Mesenchymal stem cell (in vitro differentiated cells and primary cell): ENCODE results near the gene ARHGEF19.
"Not testable (repeated sequence)": the region's sequence is repeated elsewhere in the genome, so short reads cannot be mapped to it uniquely, and the experiment has no call there.

Experiments
- DNase-seq: peaks from one replicate; pipeline ENCODE4 v3.0.0-alpha.2; 2013
- H2AFZ ChIP-seq: one replicate; pipeline ENCODE4 v1.6.1; 2013; ENCODE audit warnings: low read depth, mild to moderate bottlenecking, control low read depth, inconsistent platforms, low read length, moderate library complexity
- H2AK5ac ChIP-seq: 2 replicates; pipeline ENCODE4 v1.6.1; 2013; ENCODE audit warnings: low read length, moderate library complexity, mild to moderate bottlenecking, inconsistent platforms; ENCODE audit not compliant: severe bottlenecking
- H2BK120ac ChIP-seq: one replicate; pipeline ENCODE4 v1.6.1; 2013; ENCODE audit warnings: low read depth, mild to moderate bottlenecking, inconsistent platforms, low read length, moderate library complexity
- H2BK12ac ChIP-seq, 2 experiments: one replicate each; pipeline ENCODE4 v1.6.1; 2013; ENCODE audit warnings: inconsistent platforms in 2 of 2, low read length in 2 of 2, mild to moderate bottlenecking in 2 of 2, moderate library complexity in 2 of 2, control low read depth in 1 of 2
- H2BK15ac ChIP-seq: one replicate; pipeline ENCODE4 v1.6.1; 2013; ENCODE audit warnings: mild to moderate bottlenecking, low read depth, inconsistent platforms; ENCODE audit not compliant: poor library complexity, severe bottlenecking
- H2BK5ac ChIP-seq: 2 replicates; pipeline ENCODE4 v1.6.1; 2013; ENCODE audit warnings: low read depth, mild to moderate bottlenecking, low read length, control low read depth, inconsistent platforms; ENCODE audit not compliant: poor library complexity, severe bottlenecking
- H3K14ac ChIP-seq, 2 experiments: one replicate each; pipeline ENCODE4 v1.6.1; 2013; ENCODE audit warnings: inconsistent platforms in 2 of 2, low read length in 2 of 2, control low read depth in 1 of 2, mild to moderate bottlenecking in 1 of 2, moderate library complexity in 1 of 2
- H3K18ac ChIP-seq, 2 experiments: one replicate each; pipeline ENCODE4 v1.6.1; 2013; ENCODE audit warnings: inconsistent platforms in 2 of 2, low read length in 2 of 2, control low read depth in 1 of 2, low read depth in 1 of 2, mild to moderate bottlenecking in 1 of 2
- H3K23ac ChIP-seq, 2 experiments: one replicate each; pipeline ENCODE4 v1.6.1; 2013; ENCODE audit warnings: inconsistent platforms in 2 of 2, low read length in 2 of 2, mild to moderate bottlenecking in 2 of 2, moderate library complexity in 2 of 2, control low read depth in 1 of 2
- H3K27ac ChIP-seq: 2 replicates; pipeline ENCODE4 v1.5.1; 2013; ENCODE audit warnings: mild to moderate bottlenecking, moderate library complexity, low read length, control low read depth, inconsistent platforms; ENCODE audit not compliant: poor library complexity, severe bottlenecking
- H3K27me3 ChIP-seq, 2 experiments: 2 replicates each; pipeline versions ENCODE4 v1.6.1 to v1.7.0; 2013; ENCODE audit warnings: low read length in 2 of 2, mild to moderate bottlenecking in 2 of 2, moderate library complexity in 2 of 2, control low read depth in 1 of 2, inconsistent platforms in 1 of 2; ENCODE audit not compliant: control insufficient read depth in 1 of 2, insufficient read depth in 1 of 2
- H3K36me3 ChIP-seq, 2 experiments: 2 replicates each; pipeline versions ENCODE4 v1.6.1 to v1.7.0; 2013; ENCODE audit warnings: low read length in 2 of 2, control low read depth in 1 of 2, inconsistent platforms in 1 of 2, low read depth in 1 of 2, mild to moderate bottlenecking in 1 of 2; ENCODE audit not compliant: insufficient read depth in 2 of 2, control insufficient read depth in 1 of 2
- H3K4ac ChIP-seq, 2 experiments: one replicate each; pipeline ENCODE4 v1.6.1; 2013; ENCODE audit warnings: inconsistent platforms in 2 of 2, low read length in 2 of 2, mild to moderate bottlenecking in 2 of 2, moderate library complexity in 2 of 2, control low read depth in 1 of 2, low read depth in 1 of 2
- H3K4me1 ChIP-seq: 2 replicates; pipeline ENCODE4 v1.6.1; 2013; ENCODE audit warnings: low read depth, low read length, control low read depth; ENCODE audit not compliant: control insufficient read depth, insufficient read depth
- H3K4me2 ChIP-seq: 2 replicates; pipeline ENCODE4 v1.6.1; 2013; ENCODE audit warnings: low read length, mild to moderate bottlenecking, inconsistent platforms; ENCODE audit not compliant: poor library complexity, severe bottlenecking
- H3K4me3 ChIP-seq, 2 experiments: 2 replicates each; pipeline versions ENCODE4 v1.5.1 to v1.7.0; 2013; ENCODE audit warnings: low read length in 2 of 2, mild to moderate bottlenecking in 2 of 2, control low read depth in 1 of 2, low read depth in 1 of 2; ENCODE audit not compliant: insufficient read depth in 1 of 2
- H3K79me1 ChIP-seq: replicated peaks from 2 replicates; pipeline ENCODE4 v1.6.1; 2013; ENCODE audit warnings: mild to moderate bottlenecking, control low read depth, low read length, inconsistent platforms; ENCODE audit not compliant: poor library complexity, severe bottlenecking
- H3K9ac ChIP-seq: 2 replicates; pipeline ENCODE4 v1.7.0; 2013; ENCODE audit warnings: mild to moderate bottlenecking, low read length, moderate library complexity
- H3K9me3 ChIP-seq: 2 replicates; pipeline ENCODE4 v1.7.0; 2013; ENCODE audit warnings: mild to moderate bottlenecking, low read length; ENCODE audit not compliant: control insufficient read depth
- H4K8ac ChIP-seq: one replicate; pipeline ENCODE4 v1.6.1; 2013; ENCODE audit warnings: inconsistent platforms, mild to moderate bottlenecking, low read length, moderate library complexity
- H4K91ac ChIP-seq: one replicate; pipeline ENCODE4 v1.6.1; 2013; ENCODE audit warnings: mild to moderate bottlenecking, low read length, inconsistent platforms
- WGBS: methylation state at CpG from one replicate; pipeline ENCODE4 v1.1.7; 2013; ENCODE audit warnings: mixed read lengths; 5-methylcytosine and 5-hydroxymethylcytosine counted together

ARHGEF19 gene

GRCh38 chr1:16246961-16247360 is 34.5 kb upstream of the ARHGEF19 start:
- Histone ChIP-seq H3K36me3 (peaks cover 26 to 30% of the 10 kb centered on the region in 2 experiments), H3K9ac (no peak overlapping the region), H2AFZ (no peak overlapping the region), H3K4me1 (peaks cover 23% of the 10 kb centered on the region), H2BK15ac (no peak overlapping the region), H3K79me1 (peaks cover 14% of the 10 kb centered on the region), H3K4me3 (no peak overlapping the region), H3K9me3 (no peaks in the 10 kb centered on the region), H3K27me3 (no peaks in the 10 kb centered on the region), H2BK12ac (no peak overlapping the region), H4K91ac (no peak overlapping the region), H2AK5ac (no peak overlapping the region), H3K4me2 (no peak overlapping the region), H2BK5ac (no peak overlapping the region), H4K8ac (no peak overlapping the region), H3K18ac (no peak overlapping the region), H3K14ac (no peak overlapping the region), H3K4ac (no peak overlapping the region), H3K27ac (no peak overlapping the region), H2BK120ac (no peak overlapping the region), H3K23ac (no peak overlapping the region)
- no peak for DNase-seq
- 96% methylated on average over 5 of the region's 5 CpGs for WGBS

- Histone ChIP-seq H3K4me1 (peaks cover 23% of the 10 kb centered on the region), H3K79me1 (peaks cover 13% of the 10 kb centered on the region), H3K36me3 (peaks cover 19 to 26% of the 10 kb centered on the region in 2 experiments)
- H2AFZ ChIP-seq, H3K14ac ChIP-seq, H4K8ac ChIP-seq, H3K23ac ChIP-seq, H2BK15ac ChIP-seq, H3K4ac ChIP-seq, DNase-seq, H2BK5ac ChIP-seq, H3K9ac ChIP-seq, H3K18ac ChIP-seq, H3K27ac ChIP-seq, H3K4me2 ChIP-seq, H2BK120ac ChIP-seq, H3K4me3 ChIP-seq, H2BK12ac ChIP-seq, H3K9me3 ChIP-seq, H4K91ac ChIP-seq, H3K27me3 ChIP-seq, H2AK5ac ChIP-seq: not testable (repeated sequence)
- 100% methylated on average over 1 of the region's 1 CpG for WGBS
Measured at GRCh38 chr1:16246239-16246638, 33.8 kb upstream of the ARHGEF19 start.

- Histone ChIP-seq H3K36me3 (peaks cover 13 to 19% of the 10 kb centered on the region in 2 experiments), H2BK15ac (no peak overlapping the region), H3K14ac (no peak overlapping the region), H3K23ac (no peak overlapping the region), H3K4me2 (no peak overlapping the region), H3K9me3 (no peaks in the 10 kb centered on the region), H3K4ac (no peak overlapping the region), H3K27me3 (no peaks in the 10 kb centered on the region), H4K8ac (peak overlapping the region; percentile 81), H4K91ac (no peak overlapping the region), H2BK12ac (no peak overlapping the region), H3K4me3 (no peak overlapping the region), H3K4me1 (peaks cover 20% of the 10 kb centered on the region), H3K79me1 (peaks cover 8% of the 10 kb centered on the region), H3K9ac (no peak overlapping the region), H2BK5ac (no peak overlapping the region), H3K27ac (no peak overlapping the region), H2AFZ (no peak overlapping the region), H2BK120ac (no peak overlapping the region), H2AK5ac (no peak overlapping the region), H3K18ac (no peak overlapping the region)
- no peak for DNase-seq
- WGBS: 98% methylated on average over 7 of the region's 9 CpGs
Measured at GRCh38 chr1:16245476-16246196, 33.2 kb upstream of the ARHGEF19 start.

- Histone ChIP-seq H4K91ac (no peak overlapping the region), H3K79me1 (peaks cover 8% of the 10 kb centered on the region), H2BK15ac (no peak overlapping the region), H2BK120ac (no peak overlapping the region), H4K8ac (no peak overlapping the region), H3K4ac (no peak overlapping the region), H2AFZ (no peak overlapping the region), H3K9me3 (no peaks in the 10 kb centered on the region), H3K14ac (no peak overlapping the region), H3K18ac (no peak overlapping the region), H3K27ac (no peak overlapping the region), H3K36me3 (peaks cover 10 to 18% of the 10 kb centered on the region in 2 experiments), H3K4me3 (no peak overlapping the region), H3K4me1 (peaks cover 18% of the 10 kb centered on the region), H2BK5ac (no peak overlapping the region), H2AK5ac (no peak overlapping the region), H3K27me3 (no peaks in the 10 kb centered on the region), H3K4me2 (no peak overlapping the region), H3K23ac (no peak overlapping the region), H3K9ac (no peak overlapping the region), H2BK12ac (no peak overlapping the region)
- WGBS: 75% methylated on average over 8 of the region's 8 CpGs
- DNase-seq: no peak
Measured at GRCh38 chr1:16244650-16245285, 32.3 kb upstream of the ARHGEF19 start.
